ENCODE results near the gene POLD3. TPM values are rescaled to one million over a fixed set of nuclear protein-coding genes. Genes with fewer than 3 reads are reported as not detected.
A peak's percentile ranks its signal among the peaks of the same experiment; 100 is the strongest.

POLD3 gene
- total RNA-seq, 2 donors from 2014 or later: 6.7 to 8.9 TPM

DNA sequence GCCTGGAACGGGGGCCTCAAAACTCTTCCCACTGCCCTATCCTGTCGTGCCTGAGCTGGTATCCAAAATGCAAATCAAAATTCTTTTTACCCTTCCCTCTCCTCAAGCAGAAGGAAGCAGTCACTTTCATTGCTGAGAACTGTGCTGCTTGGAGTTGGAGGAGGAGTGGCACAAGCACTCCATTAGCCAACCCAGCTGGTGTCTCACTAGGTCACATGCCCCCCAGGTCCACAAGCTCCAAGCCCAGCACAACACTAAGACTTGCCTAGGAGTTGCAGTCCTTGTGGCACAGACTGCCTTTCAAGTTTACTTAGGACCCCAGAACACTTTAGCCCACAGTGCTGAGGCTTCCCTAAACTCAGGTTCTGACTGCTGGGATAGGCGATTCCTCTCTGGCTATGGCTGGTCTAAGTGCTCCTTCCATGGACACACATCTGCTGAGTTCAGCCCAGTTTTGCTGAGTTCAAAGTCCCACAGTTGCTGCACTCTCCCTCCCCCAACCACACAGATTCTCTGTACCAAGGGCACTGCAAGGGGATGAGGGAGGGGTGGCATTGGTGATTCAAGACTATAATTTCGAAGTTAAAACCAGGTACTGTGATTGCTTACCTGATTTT is 70.2 kb downstream of the POLD3 start:
- no peak for DNase-seq
- intact Hi-C loops (cut with DNase I): no loop called here
- ATAC-seq: no peak

DNA sequence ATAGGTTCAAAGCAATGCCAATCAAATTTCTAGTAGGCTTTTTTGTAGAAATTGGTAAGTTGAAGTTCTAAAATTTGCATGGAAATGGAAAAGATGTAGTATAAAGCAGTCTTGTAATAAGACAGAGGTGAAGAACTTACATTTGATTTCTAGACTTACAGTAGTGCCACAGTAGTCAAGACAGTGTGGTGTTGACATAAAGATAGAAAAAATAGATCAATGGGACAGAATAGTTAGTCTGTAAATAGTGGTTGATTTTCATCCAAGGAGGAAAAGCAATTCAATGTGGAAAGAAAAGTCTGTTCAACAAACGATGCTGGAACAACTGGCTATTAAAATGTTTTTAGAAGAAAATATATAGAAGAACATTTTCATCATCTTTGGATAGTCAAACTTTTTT is 70.9 kb downstream of the POLD3 start:
- no peak for DNase-seq
- intact Hi-C loops (cut with DNase I): no loop called here
- ATAC-seq: no peak

DNA sequence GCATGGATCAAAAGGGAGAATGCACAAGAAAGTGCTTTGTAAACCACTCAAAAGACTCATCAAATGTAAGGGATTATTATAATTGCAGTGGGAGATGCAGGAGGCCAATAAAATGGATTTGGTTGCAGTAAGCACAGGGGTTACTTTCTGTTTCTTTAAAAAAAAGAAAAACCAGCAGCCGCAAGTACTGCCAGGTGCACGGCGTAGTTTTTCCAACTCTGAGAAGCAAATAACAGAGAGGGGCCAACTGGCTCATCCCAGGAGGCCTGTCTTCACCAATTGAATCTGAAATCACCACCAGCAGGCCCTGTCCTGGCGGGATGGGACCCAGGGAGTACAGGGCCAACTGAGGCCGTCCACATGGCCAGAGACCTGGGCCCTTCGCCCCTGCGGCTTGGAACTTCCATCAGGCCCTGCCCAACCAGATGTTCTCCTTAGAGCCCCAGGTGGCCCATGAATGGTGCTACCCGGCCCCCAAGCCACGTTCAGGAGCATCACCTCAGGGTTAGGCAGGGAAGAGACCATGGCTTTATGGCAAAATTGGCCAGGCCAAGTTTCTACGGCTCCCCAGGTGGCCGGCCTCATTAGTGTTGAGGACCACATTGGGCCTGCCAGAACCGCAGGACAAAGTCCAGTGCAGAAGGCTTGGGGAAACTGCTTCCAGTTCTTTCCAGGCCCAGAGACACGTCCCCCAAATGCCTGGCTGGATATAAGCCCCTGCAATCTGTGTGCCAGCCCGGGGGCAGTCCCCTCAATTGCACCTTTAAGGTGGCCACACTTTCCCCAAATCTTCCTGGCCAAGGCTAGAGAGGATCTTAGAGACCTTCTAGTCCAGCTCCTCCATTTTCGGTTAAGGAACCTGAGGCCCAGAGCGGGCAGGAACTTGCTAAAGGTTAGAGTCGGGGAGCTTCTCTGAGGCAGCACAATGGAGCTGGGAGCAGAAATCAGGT is 77.1 kb downstream of the POLD3 start:
- ATAC-seq (no peak), DNase-seq (no peak)
- intact Hi-C loops (cut with DNase I): no loop called here

DNA sequence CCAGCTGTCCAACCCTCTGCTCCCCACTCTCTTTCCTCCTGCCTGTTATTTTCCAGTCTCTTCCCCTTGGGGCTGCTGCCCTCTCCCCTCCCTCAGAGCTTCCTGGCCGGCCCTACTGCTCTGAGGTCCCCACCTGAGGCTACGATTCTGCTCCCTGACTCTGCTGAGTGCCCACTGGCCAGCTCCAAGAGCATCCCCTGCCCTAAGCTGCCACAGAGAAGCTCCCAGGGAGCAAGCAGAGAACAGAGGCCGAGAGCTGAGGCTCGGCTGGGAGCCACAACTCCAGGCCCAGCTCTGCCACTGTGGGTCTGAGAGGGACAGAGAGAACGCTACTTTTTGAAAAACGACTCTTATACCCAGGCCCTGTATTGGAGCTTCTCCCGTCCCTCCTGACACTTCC is 77.8 kb downstream of the POLD3 start:
- ATAC-seq (no peak), DNase-seq (no peak)
- intact Hi-C loops (cut with DNase I): no loop called here

DNA sequence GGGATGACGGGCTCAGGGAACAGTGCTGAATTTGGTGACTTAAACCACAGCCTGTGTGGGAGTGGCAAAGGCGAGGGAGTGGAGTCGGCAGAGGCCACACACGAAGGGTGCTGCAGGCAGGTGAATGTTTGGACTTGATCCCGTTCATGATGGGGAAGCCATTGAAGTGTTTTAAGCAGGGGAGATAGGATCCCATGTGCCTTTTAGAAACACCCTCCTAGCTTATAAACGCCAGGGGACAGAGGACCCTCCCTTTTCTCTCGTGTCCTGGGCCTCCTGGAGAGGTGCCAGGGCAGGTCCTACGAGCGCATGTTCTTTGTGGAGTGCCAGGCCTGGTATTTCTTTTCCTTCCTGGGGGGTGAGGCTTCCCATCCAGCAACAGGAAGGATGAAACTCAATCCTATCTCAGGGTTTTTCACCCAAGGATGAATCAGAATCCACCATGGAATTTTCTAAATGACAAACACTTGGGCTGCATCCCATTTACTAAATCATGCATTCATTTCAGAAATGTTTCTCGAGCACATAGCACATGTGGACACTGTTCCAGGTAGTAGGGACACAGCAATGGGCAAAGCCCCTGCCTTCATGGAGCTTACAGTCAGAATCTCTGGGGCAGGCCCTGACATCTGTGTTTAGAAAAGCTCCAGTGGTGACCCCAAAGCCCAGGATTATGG is 79.3 kb downstream of the POLD3 start:
- intact Hi-C loops (cut with DNase I): no loop called here
- DNase-seq (no peak), ATAC-seq (no peak)

DNA sequence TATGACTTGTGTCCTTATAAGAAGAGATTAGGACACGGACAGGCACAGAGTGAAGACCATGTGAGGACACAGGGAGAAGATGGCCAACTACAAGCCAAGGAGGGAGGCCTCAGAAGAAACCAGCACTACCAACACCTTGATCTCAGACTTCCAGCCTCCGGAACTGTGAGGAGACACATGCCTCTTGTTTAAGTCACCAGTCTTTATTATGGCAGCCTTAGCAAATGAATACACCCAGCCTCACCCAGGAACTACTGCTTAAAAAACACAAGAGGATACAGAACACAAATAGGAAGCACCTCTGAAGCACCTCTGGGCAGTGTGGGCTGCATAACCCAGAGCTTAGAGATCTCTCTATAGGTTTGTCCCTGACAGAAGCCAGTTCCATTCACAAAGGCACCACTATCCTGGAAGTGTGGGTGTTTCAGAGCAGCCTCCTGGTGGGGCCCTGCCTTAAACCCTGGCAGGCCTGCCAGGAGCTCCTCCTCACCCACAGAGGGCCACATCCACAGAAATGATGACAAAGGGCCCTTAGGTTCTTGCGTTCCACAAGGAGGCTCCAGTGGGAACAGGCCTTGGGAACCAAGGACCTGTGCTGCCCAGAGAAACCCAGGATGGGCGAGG is 80.1 kb downstream of the POLD3 start:
- no peak for DNase-seq
- ATAC-seq: no peak
- intact Hi-C loops (cut with DNase I): no loop called here

DNA sequence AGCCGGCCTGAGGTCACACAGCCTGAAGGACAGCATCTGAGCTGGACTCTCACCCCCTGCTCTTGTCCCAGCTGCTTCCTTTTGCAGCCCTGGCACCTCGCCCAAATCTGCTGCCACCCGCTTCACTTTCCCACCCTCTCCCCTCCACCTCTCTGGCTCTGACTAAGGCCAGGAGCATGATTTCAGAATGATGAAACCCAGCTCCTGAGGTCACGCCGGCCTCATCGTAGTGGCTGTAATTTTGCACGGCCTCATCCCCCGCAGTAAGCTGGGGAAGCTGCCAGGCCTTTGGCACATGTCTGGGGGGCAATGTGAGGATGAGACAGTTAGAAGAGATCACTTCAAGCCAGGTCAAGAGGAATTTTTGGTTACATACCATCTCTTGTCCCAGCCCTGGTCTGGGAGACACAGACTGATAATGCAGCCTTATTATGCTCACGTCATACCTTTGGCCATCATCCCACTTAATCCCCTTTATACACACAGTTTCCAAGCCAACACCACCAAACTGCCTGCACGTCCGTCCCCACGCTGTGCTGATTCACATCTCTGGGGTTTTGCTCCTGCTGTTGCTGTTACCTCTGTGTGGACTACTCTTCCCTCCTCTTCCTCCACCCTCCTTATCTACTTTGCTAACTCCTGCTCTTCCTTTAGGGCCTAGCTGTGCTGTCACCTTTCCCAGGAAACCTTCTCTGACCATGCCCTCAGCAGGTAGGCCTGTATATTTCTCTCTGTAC is 80.7 kb downstream of the POLD3 start:
- intact Hi-C loops (cut with DNase I): no loop called here
- ATAC-seq: peak; percentile 67 to 91
- DNase-seq: peak; percentile 88

DNA sequence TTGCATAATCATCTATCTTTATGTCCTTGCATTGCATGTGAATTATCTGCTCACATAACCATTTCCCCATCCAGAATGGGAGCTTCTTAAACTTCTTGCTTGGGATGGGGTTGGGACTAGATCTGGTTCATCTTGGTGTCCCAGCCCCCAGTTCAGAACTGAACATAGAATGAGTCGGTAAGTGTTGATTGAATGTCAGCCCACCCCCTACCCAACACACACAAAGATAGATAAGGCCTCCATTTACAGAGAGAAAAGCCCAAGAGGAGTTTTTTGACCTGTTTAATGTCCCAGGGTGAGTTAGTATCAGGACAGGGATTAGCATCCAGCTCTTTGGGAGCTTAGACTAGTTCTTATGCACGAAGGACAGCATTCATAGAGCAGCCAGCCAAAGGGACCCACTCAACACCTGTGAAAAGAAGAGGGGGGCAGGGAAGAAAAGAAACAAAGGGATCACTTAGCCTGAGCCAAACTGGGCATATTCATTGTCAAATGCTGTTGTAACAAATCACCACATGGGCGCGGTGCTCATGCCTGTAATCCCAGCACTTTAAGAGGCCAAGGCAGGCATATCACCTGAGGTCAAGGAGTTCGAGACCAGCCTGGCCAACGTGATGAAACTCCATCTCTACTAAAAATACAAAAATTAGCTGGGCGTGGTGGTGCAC is 81.4 kb downstream of the POLD3 start:
- intact Hi-C loops (cut with DNase I): no loop called here
- DNase-seq (no peak), ATAC-seq (no peak)

DNA sequence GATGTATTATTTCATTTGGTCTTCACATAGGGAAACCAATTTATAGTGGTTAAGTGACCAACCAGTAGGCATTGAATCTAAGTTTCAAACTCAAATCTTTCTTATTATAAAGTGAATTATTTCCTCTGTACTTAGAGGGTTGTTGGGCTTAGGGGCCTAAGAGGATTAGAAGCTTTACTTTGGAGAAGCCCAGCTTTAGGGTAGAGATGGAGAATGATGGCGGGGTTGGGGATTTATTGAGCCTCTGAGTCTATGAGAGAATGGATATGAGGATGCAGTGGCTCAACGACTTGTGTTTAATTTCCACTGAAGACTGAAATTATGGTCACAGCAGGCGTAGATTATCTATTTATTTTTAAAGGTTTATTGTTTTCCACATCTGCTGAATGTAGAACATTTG is 83.4 kb downstream of the POLD3 start:
- intact Hi-C loops (cut with DNase I): no loop called here

DNA sequence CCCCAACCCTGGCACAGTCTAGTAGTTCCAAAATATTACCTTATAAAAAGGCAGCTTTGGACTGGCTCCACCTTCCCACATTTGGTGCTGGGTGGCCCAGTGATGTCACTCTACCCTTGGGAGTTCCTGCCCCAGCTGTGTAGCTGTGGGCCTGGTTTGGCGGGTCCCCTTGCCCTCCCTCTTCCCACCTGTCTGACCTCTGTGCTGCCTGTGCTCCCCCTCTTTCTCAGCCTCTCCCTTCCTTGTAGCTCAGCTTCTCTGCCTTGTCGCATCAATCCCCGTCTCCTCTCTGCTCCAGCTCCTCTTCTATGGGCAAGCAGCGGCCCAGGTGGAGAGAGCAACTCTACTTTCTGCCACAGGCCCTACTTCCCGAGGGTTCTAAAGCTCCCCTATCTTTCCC is 84.2 kb downstream of the POLD3 start:
- intact Hi-C loops (cut with DNase I): no loop called here
- no peak for DNase-seq
- no peak for ATAC-seq

More for the DNA sequence above, 83.4 kb downstream of the POLD3 start:
- no peak for ATAC-seq
- no peak for DNase-seq

DNA sequence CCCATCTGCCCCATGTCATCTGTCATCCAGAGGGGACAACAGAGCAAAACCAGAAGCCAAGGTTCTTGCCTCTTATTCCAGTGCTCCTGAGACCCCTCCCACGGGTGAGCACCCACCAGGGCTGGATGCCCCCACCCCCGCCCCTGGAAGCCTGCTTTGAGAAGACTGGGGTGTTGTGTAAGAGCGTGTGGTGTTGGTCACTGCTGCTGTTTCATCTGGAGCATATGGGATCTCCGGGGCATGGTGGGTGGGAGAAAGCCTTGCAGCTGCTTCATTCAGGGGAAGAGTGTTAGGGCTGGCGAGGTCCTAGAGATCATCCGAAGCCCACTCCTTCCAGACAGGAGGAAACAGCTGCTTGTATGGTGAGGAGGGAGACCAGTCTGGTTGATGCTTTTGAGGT is 84.7 kb downstream of the POLD3 start:
- ATAC-seq: no peak
- intact Hi-C loops (cut with DNase I): no loop called here
- DNase-seq: no peak

DNA sequence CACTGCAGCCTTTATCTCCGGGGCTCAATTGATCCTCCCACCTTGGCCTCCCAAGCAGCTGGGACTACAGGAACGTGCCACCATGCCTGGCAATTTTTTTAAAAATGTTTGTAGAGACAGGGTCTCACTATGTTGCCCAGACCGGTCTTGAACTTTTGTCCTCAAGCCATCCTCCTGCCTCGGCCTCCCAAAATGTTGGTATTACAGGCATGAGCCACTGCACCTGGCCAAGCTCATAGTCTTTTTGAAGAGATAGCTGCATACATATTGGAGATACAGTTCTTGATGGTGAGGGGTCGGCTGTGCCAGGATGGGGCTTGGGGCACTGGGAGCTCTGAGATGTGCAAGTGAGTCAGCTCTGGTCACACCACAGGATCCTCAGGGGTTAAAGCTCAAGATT is 85.7 kb downstream of the POLD3 start:
- intact Hi-C loops (cut with DNase I): no loop called here
- ATAC-seq (no peak), DNase-seq (no peak)

DNA sequence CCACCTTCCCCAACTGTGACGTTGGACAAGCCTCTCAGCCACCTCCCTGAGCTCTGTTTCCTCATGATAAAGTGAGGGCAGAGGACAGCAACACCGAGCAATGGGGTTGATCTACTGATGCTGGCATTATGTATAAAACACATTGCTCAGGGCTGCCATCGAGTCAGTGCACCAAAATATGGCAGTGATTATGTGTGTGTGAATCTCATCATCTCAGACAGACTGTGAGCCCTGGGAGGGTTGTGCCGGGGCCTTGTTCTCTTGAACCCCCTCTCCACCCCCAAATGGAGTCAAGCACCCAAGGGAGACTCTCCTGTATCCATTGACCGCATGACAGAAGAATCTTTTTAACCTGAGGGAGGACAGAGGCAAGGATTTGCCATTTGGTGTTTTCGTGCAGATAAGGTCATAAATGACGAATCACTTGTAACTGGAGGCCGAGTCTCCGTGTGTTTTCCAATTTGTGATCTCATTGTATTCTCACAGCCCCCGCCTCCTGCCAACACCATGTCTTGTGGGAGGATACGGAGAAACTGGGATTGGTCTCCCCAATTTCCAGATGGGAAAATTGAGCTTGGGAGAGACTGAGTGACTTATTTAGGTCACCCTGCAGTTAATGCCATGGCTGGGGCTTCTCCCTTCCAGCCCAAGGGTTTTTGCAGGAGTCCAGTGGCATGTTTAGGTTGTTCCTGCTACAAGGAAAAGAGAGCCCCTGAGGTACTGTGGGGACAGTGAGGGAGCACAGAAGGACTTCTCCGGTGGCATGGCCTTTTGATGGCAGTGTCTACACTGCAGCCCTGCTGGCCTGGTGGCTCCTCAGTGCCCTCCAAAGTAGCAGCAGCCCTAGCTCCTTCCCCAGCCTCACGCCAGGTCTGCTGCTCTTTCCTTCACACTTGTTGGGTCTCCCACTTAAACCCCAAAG is 86.5 kb downstream of the POLD3 start:
- intact Hi-C loops (cut with DNase I): no loop called here
- peak in 1 of 2 donors; percentile 12 for ATAC-seq
- DNase-seq: no peak

DNA sequence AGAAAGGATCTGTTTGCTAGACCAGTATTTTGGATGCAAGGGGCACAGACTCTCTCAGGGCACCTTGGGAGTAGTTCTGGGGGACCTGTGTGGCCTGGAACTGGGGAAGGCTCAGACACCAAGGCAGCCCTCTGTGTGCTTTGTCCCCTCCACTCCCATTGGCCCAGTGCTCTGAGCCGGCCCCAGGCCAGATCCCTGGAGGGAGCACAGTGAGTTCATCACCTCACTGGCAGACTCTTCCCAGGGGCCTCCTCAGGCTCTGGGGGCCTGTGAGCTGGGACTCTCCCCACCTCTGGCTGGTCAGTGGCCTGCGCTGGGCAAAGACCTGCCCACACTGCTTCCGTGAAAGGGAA is 87.1 kb downstream of the POLD3 start:
- no peak for ATAC-seq
- no peak for DNase-seq
- intact Hi-C loops (cut with DNase I): no loop called here

DNA sequence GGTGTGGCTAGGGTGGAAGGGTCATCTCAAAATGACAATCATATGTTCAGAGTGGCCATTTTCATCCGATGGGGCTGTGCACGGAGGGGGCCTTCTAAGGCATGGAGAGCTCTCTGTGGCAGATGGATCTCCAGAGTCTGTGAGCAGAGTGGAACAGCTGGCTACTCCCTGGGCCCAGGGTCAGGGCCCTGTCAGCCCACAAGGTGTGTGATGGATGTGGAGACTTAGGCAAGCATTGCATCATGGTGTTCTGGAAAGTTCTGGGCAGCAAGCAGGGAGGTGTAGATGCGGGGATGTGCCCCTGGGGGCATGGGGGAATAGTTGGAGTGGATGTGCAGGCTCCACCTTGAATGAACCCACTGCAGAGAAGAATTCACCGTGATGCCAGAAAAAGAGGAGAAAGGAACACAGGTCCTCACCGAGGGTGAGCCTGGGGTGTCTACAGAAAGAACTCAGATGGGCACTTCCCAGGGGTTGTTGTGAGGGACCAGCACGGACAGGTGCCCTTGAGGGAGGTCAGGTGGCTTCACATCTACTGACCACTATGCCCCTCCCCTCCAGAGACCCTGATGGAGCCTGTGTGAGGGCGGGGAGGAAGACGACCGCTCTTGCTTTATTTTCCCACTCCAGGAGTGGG is 87.8 kb downstream of the POLD3 start:
- intact Hi-C loops (cut with DNase I): no loop called here
- DNase-seq: peak; percentile 9

DNA sequence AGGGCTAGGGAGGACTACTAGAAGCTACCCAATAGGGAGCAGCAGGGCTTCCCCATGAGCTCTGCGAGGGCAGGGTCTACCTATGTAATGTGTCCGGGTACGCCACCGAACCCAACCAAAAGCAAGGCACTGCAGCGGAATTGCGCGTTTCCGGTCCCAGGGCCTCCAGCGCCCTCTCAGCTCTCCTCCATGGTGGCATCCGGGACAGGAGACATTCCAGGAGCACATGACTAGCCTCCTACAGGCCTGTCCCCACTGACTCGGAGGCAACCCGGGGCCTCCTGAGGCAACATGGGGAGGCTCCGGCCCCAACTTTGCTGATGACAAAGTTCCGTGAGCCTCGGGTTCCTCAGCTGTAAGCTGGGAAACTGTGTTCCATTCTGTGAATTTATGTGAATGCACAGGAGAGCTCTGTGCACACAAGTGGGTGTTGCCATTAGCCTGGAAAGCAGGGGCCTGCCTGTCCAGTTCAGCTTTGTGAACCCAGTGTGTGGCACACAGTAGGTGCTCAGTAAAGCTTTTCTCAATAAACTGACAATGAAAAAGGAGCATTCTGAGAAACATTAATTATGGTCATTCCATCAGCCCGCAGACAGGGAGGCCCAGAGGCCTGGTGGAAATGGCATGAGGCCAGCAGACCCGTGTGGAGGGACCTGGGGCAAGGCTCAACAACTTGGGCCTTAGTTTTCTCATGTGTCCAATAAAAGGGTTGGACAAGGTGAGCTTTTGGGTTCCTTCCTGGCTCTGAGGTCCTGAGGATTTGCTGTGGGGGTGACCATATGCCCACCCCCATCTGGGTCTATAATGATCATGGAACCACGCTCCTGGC is 88.5 kb downstream of the POLD3 start:
- DNase-seq: peak; percentile 19
- intact Hi-C loops (cut with DNase I): no loop called here
- no peak for ATAC-seq

More for the DNA sequence above, 87.8 kb downstream of the POLD3 start:
- no peak for ATAC-seq

Measured in left cardiac atrium (tissue), 4 donors.